DND-41 (cell line): ENCODE measurements around the gene LRRC8E.

Experiments used
- ATAC-seq: fragments of 200-7000 bp; cut with Tn5 transposase; 3 replicates; pipeline ENCODE4 v1.9.1; 2021; ENCODE audit warnings: low read depth; ENCODE audit not compliant: insufficient read depth
- DNase-seq: peaks from one replicate; pipeline ENCODE4 v3.0.0-alpha.2; 2020
- H2AFZ ChIP-seq: 2 replicates; pipeline ENCODE4 v1.6.0; 2012; ENCODE audit warnings: low read depth, low read length
- H3K27ac ChIP-seq: 2 replicates; pipeline ENCODE4 v1.5.1; 2012; ENCODE audit warnings: low read length, inconsistent platforms
- H3K27me3 ChIP-seq: fragments of 200-600 bp; sonication (generic); 2 replicates; pipeline ENCODE4 v1.6.0; 2012; ENCODE audit warnings: low read length, mild to moderate bottlenecking, inconsistent platforms; ENCODE audit not compliant: insufficient read depth, poor library complexity
- H3K36me3 ChIP-seq: 2 replicates; pipeline ENCODE4 v1.5.1; 2012; ENCODE audit warnings: low read length, inconsistent platforms; ENCODE audit not compliant: insufficient read depth
- H3K4me1 ChIP-seq: 2 replicates; pipeline ENCODE4 v1.5.1; 2012; ENCODE audit warnings: mild to moderate bottlenecking, low read length; ENCODE audit not compliant: insufficient read depth
- H3K4me2 ChIP-seq: 2 replicates; pipeline ENCODE4 v1.6.0; 2012; ENCODE audit warnings: mild to moderate bottlenecking, moderate library complexity, low read length, inconsistent platforms; ENCODE audit not compliant: insufficient read depth
- H3K4me3 ChIP-seq, 2 experiments: fragments of 200-600 bp in 1 of 2; shearing (Covaris generic) in 1 of 2; 2 replicates each; pipeline ENCODE4 v1.5.1; 2012 to 2016; ENCODE audit warnings: inconsistent platforms in 2 of 2, low read length in 2 of 2, mild to moderate bottlenecking in 2 of 2, low read depth in 1 of 2, moderate library complexity in 1 of 2
- H3K79me2 ChIP-seq: 2 replicates; pipeline ENCODE4 v1.6.0; 2012; ENCODE audit warnings: low read length, inconsistent platforms; ENCODE audit not compliant: insufficient read depth
- H3K9ac ChIP-seq: 2 replicates; pipeline ENCODE4 v1.6.0; 2012; ENCODE audit warnings: low read depth, mild to moderate bottlenecking, inconsistent platforms, low read length, moderate library complexity
- H3K9me3 ChIP-seq: 2 replicates; pipeline ENCODE4 v1.5.1; 2012; ENCODE audit warnings: low read length, moderate library complexity, mild to moderate bottlenecking, inconsistent platforms; ENCODE audit not compliant: insufficient read depth, severe bottlenecking
- H4K20me1 ChIP-seq: 2 replicates; pipeline ENCODE4 v1.6.0; 2012; ENCODE audit warnings: low read length; ENCODE audit not compliant: insufficient read depth
- EZH2 ChIP-seq: IDR thresholded peaks from 3 replicates; pipeline ENCODE4 v1.6.1; 2012; ENCODE audit warnings: borderline replicate concordance, low read depth, mild to moderate bottlenecking, moderate library complexity, low read length, inconsistent platforms; ENCODE audit not compliant: severe bottlenecking
- TF ChIP-seq, protein P1 (sequence below): IDR thresholded peaks from 2 replicates; pipeline ENCODE4 v1.5.1; 2012; ENCODE audit warnings: borderline replicate concordance, low read length, moderate library complexity, mild to moderate bottlenecking; ENCODE audit not compliant: poor library complexity, severe bottlenecking; ENCODE audit errors: extremely low read depth

LRRC8E gene

GRCh38 chr19:7921967-7922835 lies 33.9 kb downstream of the LRRC8E start:
- Histone ChIP-seq H3K4me2 (peak overlapping the region; percentile 82), H3K4me3 (peak overlapping the region in 1 of 2 experiments; percentile 68; a peak in 1 of 4 replicates), H4K20me1 (peaks cover 38% of the 10 kb centered on the region), H3K36me3 (peaks cover 33% of the 10 kb centered on the region), H3K27me3 (no peaks in the 10 kb centered on the region), H3K4me1 (peaks cover 50% of the 10 kb centered on the region), H3K79me2 (peaks cover 9% of the 10 kb centered on the region), H2AFZ (no peak overlapping the region), H3K9ac (peak overlapping the region; percentile 59; the same call in 1 of the 2 replicates), H3K9me3 (no peaks in the 10 kb centered on the region), H3K27ac (peak overlapping the region; percentile 75; the same call in 1 of the 2 replicates)
- TF ChIP-seq, protein P1, sequence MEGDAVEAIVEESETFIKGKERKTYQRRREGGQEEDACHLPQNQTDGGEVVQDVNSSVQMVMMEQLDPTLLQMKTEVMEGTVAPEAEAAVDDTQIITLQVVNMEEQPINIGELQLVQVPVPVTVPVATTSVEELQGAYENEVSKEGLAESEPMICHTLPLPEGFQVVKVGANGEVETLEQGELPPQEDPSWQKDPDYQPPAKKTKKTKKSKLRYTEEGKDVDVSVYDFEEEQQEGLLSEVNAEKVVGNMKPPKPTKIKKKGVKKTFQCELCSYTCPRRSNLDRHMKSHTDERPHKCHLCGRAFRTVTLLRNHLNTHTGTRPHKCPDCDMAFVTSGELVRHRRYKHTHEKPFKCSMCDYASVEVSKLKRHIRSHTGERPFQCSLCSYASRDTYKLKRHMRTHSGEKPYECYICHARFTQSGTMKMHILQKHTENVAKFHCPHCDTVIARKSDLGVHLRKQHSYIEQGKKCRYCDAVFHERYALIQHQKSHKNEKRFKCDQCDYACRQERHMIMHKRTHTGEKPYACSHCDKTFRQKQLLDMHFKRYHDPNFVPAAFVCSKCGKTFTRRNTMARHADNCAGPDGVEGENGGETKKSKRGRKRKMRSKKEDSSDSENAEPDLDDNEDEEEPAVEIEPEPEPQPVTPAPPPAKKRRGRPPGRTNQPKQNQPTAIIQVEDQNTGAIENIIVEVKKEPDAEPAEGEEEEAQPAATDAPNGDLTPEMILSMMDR = no peak
- TF ChIP-seq EZH2 = no peak
- DNase-seq (no peak), ATAC-seq (no peak)

GRCh38 chr19:7922836-7923195 lies 34.5 kb downstream of the LRRC8E start:
- no peak overlapping the region for H3K4me3 ChIP-seq
- H2AFZ ChIP-seq = no peak overlapping the region
- peaks cover 43% of the 10 kb centered on the region for H4K20me1 ChIP-seq
- peaks cover 33% of the 10 kb centered on the region for H3K36me3 ChIP-seq
- TF ChIP-seq EZH2 = no peak
- TF ChIP-seq, protein P1 = no peak
- DNase-seq = no peak
- H3K79me2 ChIP-seq = peaks cover 9% of the 10 kb centered on the region
- H3K4me1 ChIP-seq = peaks cover 50% of the 10 kb centered on the region
- H3K27ac ChIP-seq = no peak overlapping the region
- H3K4me2 ChIP-seq = no peak overlapping the region
- no peak overlapping the region for H3K9ac ChIP-seq
- no peak for ATAC-seq
- H3K9me3 ChIP-seq = no peaks in the 10 kb centered on the region
- H3K27me3 ChIP-seq = no peaks in the 10 kb centered on the region

- no peak overlapping the region for H3K9ac ChIP-seq
- no peak for TF ChIP-seq EZH2
- TF ChIP-seq, protein P1 = no peak
- peaks cover 9% of the 10 kb centered on the region for H3K79me2 ChIP-seq
- H2AFZ ChIP-seq = no peak overlapping the region
- ATAC-seq = no peak
- no peaks in the 10 kb centered on the region for H3K9me3 ChIP-seq
- DNase-seq = no peak
- no peak overlapping the region for H3K27ac ChIP-seq
- H3K4me2 ChIP-seq = peak overlapping the region; percentile 99; the same call in 1 of the 2 replicates
- H3K36me3 ChIP-seq = peaks cover 33% of the 10 kb centered on the region
- H3K27me3 ChIP-seq = no peaks in the 10 kb centered on the region
- H3K4me3 ChIP-seq = no peak overlapping the region
- peaks cover 50% of the 10 kb centered on the region for H3K4me1 ChIP-seq
- H4K20me1 ChIP-seq = peaks cover 48% of the 10 kb centered on the region
These were observed 35.2 kb downstream of the LRRC8E start for GRCh38 chr19:7923295-7924191.
